GM23338 (cell line): ENCODE results near the gene COPS4. TPM values are rescaled to one million over a fixed set of nuclear protein-coding genes. Genes with fewer than 3 reads are reported as not detected.

Experiments used
- ATAC-seq: fragments of 200-7000 bp; cut with Tn5 transposase; 3 replicates; pipeline ENCODE4 v1.9.1; 2020
- DNase-seq: peaks from one replicate; pipeline ENCODE4 v3.0.0-alpha.2; 2015; ENCODE audit warnings: low spot score
- H2AFZ ChIP-seq: fragments of 200-600 bp; sonication (generic); 2 replicates; pipeline ENCODE4 v1.8.0; 2016; ENCODE audit warnings: antibody characterized with exemption, mild to moderate bottlenecking, moderate library complexity
- H3F3A ChIP-seq: fragments of 200-600 bp; sonication (generic); replicated peaks from 2 replicates; pipeline ENCODE4 v1.8.0; 2017; ENCODE audit warnings: antibody characterized with exemption, mixed run types, low read depth
- H3K27ac ChIP-seq: fragments of 200-600 bp; sonication (generic); 2 replicates; pipeline ENCODE4 v1.6.1; 2016; ENCODE audit warnings: low read depth
- H3K27me3 ChIP-seq: fragments of 200-600 bp; sonication (generic); 2 replicates; pipeline ENCODE4 v1.8.0; 2016; ENCODE audit warnings: mild to moderate bottlenecking, mixed run types, moderate library complexity; ENCODE audit not compliant: insufficient read depth
- H3K36me3 ChIP-seq: fragments of 200-600 bp; sonication (generic); 2 replicates; pipeline ENCODE4 v1.8.0; 2016; ENCODE audit warnings: mild to moderate bottlenecking; ENCODE audit not compliant: insufficient read depth
- H3K4me1 ChIP-seq: fragments of 200-600 bp; sonication (generic); 2 replicates; pipeline ENCODE4 v1.8.0; 2016; ENCODE audit warnings: mild to moderate bottlenecking, moderate library complexity; ENCODE audit not compliant: insufficient read depth
- H3K4me2 ChIP-seq: fragments of 200-600 bp; sonication (generic); 2 replicates; pipeline ENCODE4 v1.7.1; 2017; ENCODE audit warnings: mixed run types
- H3K4me3 ChIP-seq: fragments of 200-600 bp; sonication (generic); 2 replicates; pipeline ENCODE4 v1.6.1; 2016; ENCODE audit warnings: mixed run types
- H3K79me2 ChIP-seq: fragments of 200-600 bp; sonication (generic); replicated peaks from 2 replicates; pipeline ENCODE4 v1.8.0; 2017; ENCODE audit warnings: mild to moderate bottlenecking; ENCODE audit not compliant: insufficient read depth
- H3K9me2 ChIP-seq: fragments of 200-600 bp; sonication (generic); 2 replicates; pipeline ENCODE4 v1.8.0; 2017; ENCODE audit not compliant: insufficient read depth
- H4K20me1 ChIP-seq: fragments of 200-600 bp; sonication (generic); replicated peaks from 2 replicates; pipeline ENCODE4 v1.8.0; 2017; ENCODE audit warnings: mild to moderate bottlenecking; ENCODE audit not compliant: insufficient read depth
- H3K27ac Mint-ChIP-seq: 2 replicates; pipeline ENCODE4 v1.8.0; 2020; ENCODE audit warnings: inconsistent platforms, mild to moderate bottlenecking, moderate library complexity, mixed read lengths
- H3K27me3 Mint-ChIP-seq: 3 replicates; pipeline ENCODE4 v1.8.0; 2022; ENCODE audit warnings: low read depth, mild to moderate bottlenecking, moderate library complexity, mixed read lengths, inconsistent platforms; ENCODE audit not compliant: insufficient read depth, poor library complexity
- H3K36me3 Mint-ChIP-seq: 3 replicates; pipeline ENCODE4 v1.8.0; 2021; ENCODE audit warnings: low read depth, mild to moderate bottlenecking, inconsistent platforms, moderate library complexity, mixed read lengths
- H3K4me1 Mint-ChIP-seq: 3 replicates; pipeline ENCODE4 v1.8.0; 2020; ENCODE audit warnings: mild to moderate bottlenecking, inconsistent platforms, mixed read lengths
- H3K4me3 Mint-ChIP-seq: 3 replicates; pipeline ENCODE4 v1.8.0; 2021; ENCODE audit warnings: moderate library complexity, mild to moderate bottlenecking, inconsistent platforms, mixed read lengths
- H3K9me3 Mint-ChIP-seq: 3 replicates; pipeline ENCODE4 v1.8.0; 2020; ENCODE audit warnings: moderate library complexity, mild to moderate bottlenecking, inconsistent platforms, mixed read lengths
- CREB1 ChIP-seq: fragments of 250-450 bp; sonication (Bioruptor Pico); IDR thresholded peaks from 2 replicates; pipeline ENCODE4 v1.5.0; 2020; ENCODE audit warnings: low read depth, mild to moderate bottlenecking, moderate library complexity
- EZH2 ChIP-seq: fragments of 200-600 bp; sonication (generic); IDR thresholded peaks from one replicate; pipeline ENCODE4 v1.8.0; 2017; ENCODE audit warnings: antibody characterized with exemption, mild to moderate bottlenecking, low read depth; ENCODE audit not compliant: unreplicated experiment
- EZH2phosphoT487 ChIP-seq: fragments of 200-600 bp; sonication (generic); IDR thresholded peaks from one replicate; pipeline ENCODE4 v1.8.1; 2018; ENCODE audit warnings: antibody characterized with exemption; ENCODE audit not compliant: unreplicated experiment
- JUNB ChIP-seq: IDR thresholded peaks from one replicate; pipeline ENCODE4 v1.6.1; 2016; ENCODE audit warnings: antibody characterized with exemption; ENCODE audit not compliant: unreplicated experiment
- NANOG ChIP-seq: IDR thresholded peaks from 2 replicates; pipeline ENCODE4 v1.6.1; 2016; ENCODE audit warnings: antibody characterized with exemption, borderline replicate concordance
- POLR2AphosphoS5 ChIP-seq: IDR thresholded peaks from 2 replicates; pipeline ENCODE4 v1.6.1; 2016; ENCODE audit warnings: antibody characterized with exemption, low read depth
- STAT1 ChIP-seq: IDR thresholded peaks from one replicate; pipeline ENCODE4 v1.6.1; 2016; ENCODE audit warnings: antibody characterized with exemption; ENCODE audit not compliant: unreplicated experiment
- ZNF114 ChIP-seq: fragments of 250-450 bp; sonication (Bioruptor Pico); IDR thresholded peaks from 2 replicates; pipeline ENCODE4 v1.5.0; 2020; ENCODE audit warnings: mild to moderate bottlenecking, moderate library complexity
- ZNF331 ChIP-seq: fragments of 250-450 bp; sonication (Bioruptor Pico); IDR thresholded peaks from 2 replicates; pipeline ENCODE4 v1.5.0; 2020; ENCODE audit warnings: low read depth, mild to moderate bottlenecking, moderate library complexity
- polyA plus RNA-seq: library from polyadenylated mRNA; unstranded; fragments of >200 nt; fragmentation: Nextera tagmentation; extraction: Ambion mirVana; gene quantifications from 2 replicates; pipeline ENCODE4 v1.2.1, GENCODE V29; 2016
- total RNA-seq: library from RNA; depleted of rRNA; stranded (reverse); fragments of >200 nt; shearing (Covaris generic); gene quantifications from 2 replicates; pipeline ENCODE4 v1.2.3, GENCODE V29; 2014
- TF ChIP-seq, protein P1 (sequence below): IDR thresholded peaks from one replicate; pipeline ENCODE4 v1.6.1; 2018; ENCODE audit warnings: antibody characterized with exemption; ENCODE audit not compliant: unreplicated experiment
- TF ChIP-seq, protein P2 (sequence below): IDR thresholded peaks from 2 replicates; pipeline ENCODE4 v1.6.1; 2016; ENCODE audit warnings: antibody characterized with exemption
- TF ChIP-seq, protein P3 (sequence below): fragments of 250-450 bp; sonication (Bioruptor Pico); IDR thresholded peaks from 2 replicates; pipeline ENCODE4 v1.5.0; 2020; ENCODE audit warnings: mild to moderate bottlenecking, moderate library complexity
- TF ChIP-seq, protein P4 (sequence below), 2 experiments: fragments of 200-600 bp in 1 of 2; sonication (generic) in 1 of 2; conservative IDR thresholded peaks; 2 replicates each; pipeline versions ENCODE4 v1.5.1 to v1.6.1; 2016 to 2017; ENCODE audit warnings: antibody characterized with exemption in 2 of 2, low read depth in 2 of 2, mild to moderate bottlenecking in 2 of 2, moderate library complexity in 1 of 2

The COPS4 gene
- total and polyA plus RNA-seq, 2 experiments from 2014 or later, result 23.7 to 46.6 TPM

DNA sequence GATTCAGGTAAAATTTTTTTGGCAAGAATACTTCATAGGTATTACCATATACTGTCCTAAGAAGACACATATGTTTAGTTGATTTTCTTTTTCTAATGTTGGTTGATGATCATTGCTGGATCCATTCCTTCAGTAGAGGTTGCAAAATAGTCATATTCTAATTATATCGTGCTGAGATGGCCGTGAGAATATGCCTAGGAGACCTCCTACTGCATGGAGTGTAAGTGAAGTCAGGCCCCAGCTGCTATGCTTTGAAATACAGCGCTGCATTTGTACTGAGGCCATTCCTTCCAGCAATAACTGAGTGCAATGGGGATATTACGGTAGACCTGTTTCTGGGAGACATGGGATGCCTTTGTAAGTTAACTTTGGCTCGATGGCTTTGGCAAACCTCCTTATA, 86.3 kb downstream of the COPS4 start:
- Histone ChIP-seq H3K79me2 (no peaks in the 10 kb centered on the region), H3F3A (no peaks in the 10 kb centered on the region), H4K20me1 (no peaks in the 10 kb centered on the region), H2AFZ (no peak overlapping the region), H3K9me2 (peaks cover 3% of the 10 kb centered on the region; the same call in 1 of the 2 replicates), H3K36me3 (peaks cover 5% of the 10 kb centered on the region), H3K4me1 (no peaks in the 10 kb centered on the region), H3K27ac (no peak overlapping the region), H3K4me2 (no peak overlapping the region), H3K4me3 (no peak overlapping the region), H3K27me3 (no peaks in the 10 kb centered on the region)
- TF ChIP-seq, protein P1, sequence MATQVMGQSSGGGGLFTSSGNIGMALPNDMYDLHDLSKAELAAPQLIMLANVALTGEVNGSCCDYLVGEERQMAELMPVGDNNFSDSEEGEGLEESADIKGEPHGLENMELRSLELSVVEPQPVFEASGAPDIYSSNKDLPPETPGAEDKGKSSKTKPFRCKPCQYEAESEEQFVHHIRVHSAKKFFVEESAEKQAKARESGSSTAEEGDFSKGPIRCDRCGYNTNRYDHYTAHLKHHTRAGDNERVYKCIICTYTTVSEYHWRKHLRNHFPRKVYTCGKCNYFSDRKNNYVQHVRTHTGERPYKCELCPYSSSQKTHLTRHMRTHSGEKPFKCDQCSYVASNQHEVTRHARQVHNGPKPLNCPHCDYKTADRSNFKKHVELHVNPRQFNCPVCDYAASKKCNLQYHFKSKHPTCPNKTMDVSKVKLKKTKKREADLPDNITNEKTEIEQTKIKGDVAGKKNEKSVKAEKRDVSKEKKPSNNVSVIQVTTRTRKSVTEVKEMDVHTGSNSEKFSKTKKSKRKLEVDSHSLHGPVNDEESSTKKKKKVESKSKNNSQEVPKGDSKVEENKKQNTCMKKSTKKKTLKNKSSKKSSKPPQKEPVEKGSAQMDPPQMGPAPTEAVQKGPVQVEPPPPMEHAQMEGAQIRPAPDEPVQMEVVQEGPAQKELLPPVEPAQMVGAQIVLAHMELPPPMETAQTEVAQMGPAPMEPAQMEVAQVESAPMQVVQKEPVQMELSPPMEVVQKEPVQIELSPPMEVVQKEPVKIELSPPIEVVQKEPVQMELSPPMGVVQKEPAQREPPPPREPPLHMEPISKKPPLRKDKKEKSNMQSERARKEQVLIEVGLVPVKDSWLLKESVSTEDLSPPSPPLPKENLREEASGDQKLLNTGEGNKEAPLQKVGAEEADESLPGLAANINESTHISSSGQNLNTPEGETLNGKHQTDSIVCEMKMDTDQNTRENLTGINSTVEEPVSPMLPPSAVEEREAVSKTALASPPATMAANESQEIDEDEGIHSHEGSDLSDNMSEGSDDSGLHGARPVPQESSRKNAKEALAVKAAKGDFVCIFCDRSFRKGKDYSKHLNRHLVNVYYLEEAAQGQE, result no peak
- TF ChIP-seq EZH2, result no peak
- TF ChIP-seq, protein P2, sequence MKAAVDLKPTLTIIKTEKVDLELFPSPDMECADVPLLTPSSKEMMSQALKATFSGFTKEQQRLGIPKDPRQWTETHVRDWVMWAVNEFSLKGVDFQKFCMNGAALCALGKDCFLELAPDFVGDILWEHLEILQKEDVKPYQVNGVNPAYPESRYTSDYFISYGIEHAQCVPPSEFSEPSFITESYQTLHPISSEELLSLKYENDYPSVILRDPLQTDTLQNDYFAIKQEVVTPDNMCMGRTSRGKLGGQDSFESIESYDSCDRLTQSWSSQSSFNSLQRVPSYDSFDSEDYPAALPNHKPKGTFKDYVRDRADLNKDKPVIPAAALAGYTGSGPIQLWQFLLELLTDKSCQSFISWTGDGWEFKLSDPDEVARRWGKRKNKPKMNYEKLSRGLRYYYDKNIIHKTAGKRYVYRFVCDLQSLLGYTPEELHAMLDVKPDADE, result no peak
- no peak for TF ChIP-seq NANOG
- TF ChIP-seq, protein P3, sequence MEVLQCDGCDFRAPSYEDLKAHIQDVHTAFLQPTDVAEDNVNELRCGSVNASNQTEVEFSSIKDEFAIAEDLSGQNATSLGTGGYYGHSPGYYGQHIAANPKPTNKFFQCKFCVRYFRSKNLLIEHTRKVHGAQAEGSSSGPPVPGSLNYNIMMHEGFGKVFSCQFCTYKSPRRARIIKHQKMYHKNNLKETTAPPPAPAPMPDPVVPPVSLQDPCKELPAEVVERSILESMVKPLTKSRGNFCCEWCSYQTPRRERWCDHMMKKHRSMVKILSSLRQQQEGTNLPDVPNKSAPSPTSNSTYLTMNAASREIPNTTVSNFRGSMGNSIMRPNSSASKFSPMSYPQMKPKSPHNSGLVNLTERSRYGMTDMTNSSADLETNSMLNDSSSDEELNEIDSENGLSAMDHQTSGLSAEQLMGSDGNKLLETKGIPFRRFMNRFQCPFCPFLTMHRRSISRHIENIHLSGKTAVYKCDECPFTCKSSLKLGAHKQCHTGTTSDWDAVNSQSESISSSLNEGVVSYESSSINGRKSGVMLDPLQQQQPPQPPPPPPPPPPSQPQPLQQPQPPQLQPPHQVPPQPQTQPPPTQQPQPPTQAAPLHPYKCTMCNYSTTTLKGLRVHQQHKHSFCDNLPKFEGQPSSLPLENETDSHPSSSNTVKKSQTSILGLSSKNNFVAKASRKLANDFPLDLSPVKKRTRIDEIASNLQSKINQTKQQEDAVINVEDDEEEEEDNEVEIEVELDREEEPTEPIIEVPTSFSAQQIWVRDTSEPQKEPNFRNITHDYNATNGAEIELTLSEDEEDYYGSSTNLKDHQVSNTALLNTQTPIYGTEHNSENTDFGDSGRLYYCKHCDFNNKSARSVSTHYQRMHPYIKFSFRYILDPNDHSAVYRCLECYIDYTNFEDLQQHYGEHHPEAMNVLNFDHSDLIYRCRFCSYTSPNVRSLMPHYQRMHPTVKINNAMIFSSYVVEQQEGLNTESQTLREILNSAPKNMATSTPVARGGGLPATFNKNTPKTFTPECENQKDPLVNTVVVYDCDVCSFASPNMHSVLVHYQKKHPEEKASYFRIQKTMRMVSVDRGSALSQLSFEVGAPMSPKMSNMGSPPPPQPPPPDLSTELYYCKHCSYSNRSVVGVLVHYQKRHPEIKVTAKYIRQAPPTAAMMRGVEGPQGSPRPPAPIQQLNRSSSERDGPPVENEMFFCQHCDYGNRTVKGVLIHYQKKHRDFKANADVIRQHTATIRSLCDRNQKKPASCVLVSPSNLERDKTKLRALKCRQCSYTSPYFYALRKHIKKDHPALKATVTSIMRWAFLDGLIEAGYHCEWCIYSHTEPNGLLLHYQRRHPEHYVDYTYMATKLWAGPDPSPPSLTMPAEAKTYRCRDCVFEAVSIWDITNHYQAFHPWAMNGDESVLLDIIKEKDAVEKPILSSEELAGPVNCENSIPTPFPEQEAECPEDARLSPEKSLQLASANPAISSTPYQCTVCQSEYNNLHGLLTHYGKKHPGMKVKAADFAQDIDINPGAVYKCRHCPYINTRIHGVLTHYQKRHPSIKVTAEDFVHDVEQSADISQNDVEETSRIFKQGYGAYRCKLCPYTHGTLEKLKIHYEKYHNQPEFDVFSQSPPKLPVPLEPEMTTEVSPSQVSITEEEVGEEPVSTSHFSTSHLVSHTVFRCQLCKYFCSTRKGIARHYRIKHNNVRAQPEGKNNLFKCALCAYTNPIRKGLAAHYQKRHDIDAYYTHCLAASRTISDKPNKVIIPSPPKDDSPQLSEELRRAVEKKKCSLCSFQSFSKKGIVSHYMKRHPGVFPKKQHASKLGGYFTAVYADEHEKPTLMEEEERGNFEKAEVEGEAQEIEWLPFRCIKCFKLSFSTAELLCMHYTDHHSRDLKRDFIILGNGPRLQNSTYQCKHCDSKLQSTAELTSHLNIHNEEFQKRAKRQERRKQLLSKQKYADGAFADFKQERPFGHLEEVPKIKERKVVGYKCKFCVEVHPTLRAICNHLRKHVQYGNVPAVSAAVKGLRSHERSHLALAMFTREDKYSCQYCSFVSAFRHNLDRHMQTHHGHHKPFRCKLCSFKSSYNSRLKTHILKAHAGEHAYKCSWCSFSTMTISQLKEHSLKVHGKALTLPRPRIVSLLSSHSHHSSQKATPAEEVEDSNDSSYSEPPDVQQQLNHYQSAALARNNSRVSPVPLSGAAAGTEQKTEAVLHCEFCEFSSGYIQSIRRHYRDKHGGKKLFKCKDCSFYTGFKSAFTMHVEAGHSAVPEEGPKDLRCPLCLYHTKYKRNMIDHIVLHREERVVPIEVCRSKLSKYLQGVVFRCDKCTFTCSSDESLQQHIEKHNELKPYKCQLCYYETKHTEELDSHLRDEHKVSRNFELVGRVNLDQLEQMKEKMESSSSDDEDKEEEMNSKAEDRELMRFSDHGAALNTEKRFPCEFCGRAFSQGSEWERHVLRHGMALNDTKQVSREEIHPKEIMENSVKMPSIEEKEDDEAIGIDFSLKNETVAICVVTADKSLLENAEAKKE (CRISPR knock-in tag), result no peak
- no peak for TF ChIP-seq STAT1
- no peak for TF ChIP-seq ZNF331 (CRISPR knock-in tag)
- no peak for TF ChIP-seq CREB1
- no peak for TF ChIP-seq ZNF114 (CRISPR knock-in tag)
- TF ChIP-seq JUNB, result no peak
- TF ChIP-seq, protein P4, sequence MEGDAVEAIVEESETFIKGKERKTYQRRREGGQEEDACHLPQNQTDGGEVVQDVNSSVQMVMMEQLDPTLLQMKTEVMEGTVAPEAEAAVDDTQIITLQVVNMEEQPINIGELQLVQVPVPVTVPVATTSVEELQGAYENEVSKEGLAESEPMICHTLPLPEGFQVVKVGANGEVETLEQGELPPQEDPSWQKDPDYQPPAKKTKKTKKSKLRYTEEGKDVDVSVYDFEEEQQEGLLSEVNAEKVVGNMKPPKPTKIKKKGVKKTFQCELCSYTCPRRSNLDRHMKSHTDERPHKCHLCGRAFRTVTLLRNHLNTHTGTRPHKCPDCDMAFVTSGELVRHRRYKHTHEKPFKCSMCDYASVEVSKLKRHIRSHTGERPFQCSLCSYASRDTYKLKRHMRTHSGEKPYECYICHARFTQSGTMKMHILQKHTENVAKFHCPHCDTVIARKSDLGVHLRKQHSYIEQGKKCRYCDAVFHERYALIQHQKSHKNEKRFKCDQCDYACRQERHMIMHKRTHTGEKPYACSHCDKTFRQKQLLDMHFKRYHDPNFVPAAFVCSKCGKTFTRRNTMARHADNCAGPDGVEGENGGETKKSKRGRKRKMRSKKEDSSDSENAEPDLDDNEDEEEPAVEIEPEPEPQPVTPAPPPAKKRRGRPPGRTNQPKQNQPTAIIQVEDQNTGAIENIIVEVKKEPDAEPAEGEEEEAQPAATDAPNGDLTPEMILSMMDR (conservative IDR thresholded peaks at IDR 0.05; ENCODE audit: low read depth in 2 of 2), result no peak
- no peak for TF ChIP-seq EZH2phosphoT487
- TF ChIP-seq POLR2AphosphoS5, result no peak
- Mint-ChIP-seq H3K4me1 (no peaks in the 10 kb centered on the region), H3K9me3 (peaks cover 18% of the 10 kb centered on the region; the same call in 2 of the 3 replicates), H3K4me3 (no peak overlapping the region), H3K27me3 (peaks cover 2% of the 10 kb centered on the region), H3K27ac (no peak overlapping the region), H3K36me3 (peaks cover 3% of the 10 kb centered on the region; the same call in 2 of the 3 replicates)
- DNase-seq (no peak), ATAC-seq (no peak)
